ENCODE measurements around the gene GPR137.

The GPR137 gene

GRCh38 chr11:64249563-64250414 is 35.9 kb upstream of the GPR137 start:
- no peak for FAIRE-seq

DNA sequence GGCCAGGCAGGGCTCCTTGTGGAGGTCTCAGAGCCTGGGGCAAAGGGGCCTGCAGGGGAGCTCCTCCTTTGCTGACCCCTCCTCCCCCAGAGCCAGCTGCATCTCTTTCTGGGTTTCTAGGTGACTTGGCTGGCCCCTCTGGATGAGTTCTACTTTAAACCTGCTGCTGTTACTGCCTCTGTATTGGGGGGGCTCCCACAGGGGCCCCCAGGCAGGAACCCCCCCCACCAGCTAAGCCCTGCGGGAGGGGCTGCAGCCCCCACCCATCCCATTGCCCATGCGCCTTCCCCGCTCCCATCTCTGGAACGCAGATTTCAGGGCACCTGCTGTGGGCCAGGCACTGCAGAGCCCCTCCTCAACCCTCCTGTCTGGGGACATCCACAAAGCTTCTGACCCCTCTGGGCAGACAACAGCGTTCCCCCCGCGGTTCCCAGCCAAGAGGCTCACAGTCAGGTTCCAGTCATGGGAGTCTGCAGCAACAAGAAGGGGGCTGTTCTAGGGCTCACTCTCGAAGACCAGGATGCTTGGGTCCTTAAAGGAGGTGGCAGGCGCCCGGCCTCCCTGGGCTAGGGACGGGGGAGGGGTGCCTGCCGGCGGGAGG is 35.1 kb upstream of the GPR137 start:
- FAIRE-seq, result no peak

DNA sequence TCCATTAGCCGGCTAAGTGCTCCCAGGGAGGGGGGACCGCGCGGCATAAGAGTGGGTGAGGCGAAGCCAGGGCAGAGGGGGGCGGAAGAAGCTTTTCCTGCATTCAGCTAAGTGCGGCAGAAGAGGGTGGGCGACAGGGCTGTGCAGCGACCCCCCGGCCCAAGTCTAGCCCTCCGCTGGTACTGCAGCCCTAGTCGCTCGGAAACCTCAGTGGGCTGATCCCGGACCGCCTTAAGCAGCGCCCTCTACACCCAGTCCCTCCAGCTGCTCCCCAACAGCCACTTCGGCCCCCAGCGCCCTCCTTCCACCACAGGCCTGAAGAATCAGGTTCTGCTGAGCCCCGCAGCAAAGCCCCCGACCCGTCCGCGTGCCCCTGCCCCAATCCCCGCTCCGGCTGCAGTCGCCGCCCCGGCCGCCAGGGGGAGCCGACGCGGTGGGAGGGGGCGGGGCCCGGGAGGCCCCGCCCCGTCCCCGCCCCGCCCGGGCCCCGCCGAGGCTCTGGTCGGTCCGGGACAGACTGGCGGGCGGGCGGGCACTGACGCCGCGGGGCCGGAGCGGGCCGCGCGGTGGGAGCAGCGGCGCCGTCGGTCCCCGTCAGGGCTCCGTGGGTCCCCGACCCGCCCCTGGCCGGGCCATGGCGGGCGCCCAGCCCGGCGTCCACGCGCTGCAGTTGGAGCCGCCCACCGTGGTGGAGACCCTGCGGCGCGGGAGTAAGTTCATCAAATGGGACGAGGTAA is 34.5 kb upstream of the GPR137 start, which contains the start of gene PLCB3:
Gene PLCB3 (plus strand): TSS at position 515 of the 737 bp plus-strand sequence. CDS start 120 bp downstream, at position 635.
- FAIRE-seq, result no peak

DNA sequence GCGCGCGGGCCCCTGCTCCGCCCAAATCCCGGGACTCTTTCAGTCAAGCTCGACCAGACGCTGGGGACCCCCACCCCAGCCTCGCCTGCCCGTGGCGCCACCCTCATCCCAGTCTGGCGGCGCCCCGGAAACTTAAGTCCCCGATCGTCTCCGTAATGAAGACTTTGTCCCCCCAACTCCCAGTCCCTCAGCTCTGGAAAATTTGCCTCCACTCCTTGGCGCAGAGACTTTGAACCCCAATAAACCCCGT is 34.0 kb upstream of the GPR137 start:
- FAIRE-seq, result no peak

DNA sequence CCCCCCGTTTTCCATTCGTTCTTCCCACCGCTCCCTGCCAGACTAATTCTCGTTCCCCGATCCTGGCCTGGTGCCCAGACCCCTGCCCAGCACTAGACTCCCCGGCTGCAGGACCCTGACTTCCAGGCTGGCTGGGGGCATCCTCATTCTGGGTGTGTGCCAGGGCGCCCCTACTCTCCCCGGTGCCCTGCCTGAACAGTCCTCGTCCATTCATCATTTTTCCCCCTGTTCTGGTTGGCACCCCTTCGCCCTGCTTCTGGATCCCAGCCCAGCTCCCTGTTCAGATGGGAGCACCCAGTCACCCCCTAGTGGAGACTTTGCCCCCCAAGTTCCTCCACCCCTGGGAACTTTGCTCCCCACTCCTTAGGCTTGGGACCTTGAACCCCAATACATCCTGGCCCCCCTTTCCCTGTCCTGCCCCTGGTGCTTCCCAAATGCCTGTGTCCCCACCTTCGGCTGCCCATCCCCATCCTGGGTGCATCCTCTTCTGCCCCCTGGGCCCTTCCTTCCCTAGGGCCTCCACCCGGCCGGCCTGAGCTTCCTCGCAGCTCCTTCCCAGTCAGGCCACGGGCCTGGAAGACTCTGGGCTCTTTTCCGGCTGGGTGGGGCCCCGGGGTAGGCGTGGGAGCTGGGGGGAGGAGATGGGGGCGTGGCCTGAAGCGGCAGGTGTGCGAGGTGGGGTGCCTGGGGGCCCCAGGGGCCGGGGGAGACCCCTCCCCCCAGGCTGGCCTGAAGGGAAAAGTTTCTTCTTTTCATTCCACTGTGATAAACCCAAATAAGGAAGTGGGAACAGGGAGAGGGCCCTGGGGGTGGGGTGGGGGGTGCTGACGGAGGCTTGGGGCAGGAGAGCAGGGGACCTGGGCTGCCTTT is 33.4 kb upstream of the GPR137 start:
- no peak for FAIRE-seq

GRCh38 chr11:64253043-64253442 is 32.6 kb upstream of the GPR137 start:
- FAIRE-seq, result no peak

- FAIRE-seq, result no peak
Observed at GRCh38 chr11:64253481-64253880, 32.2 kb upstream of the GPR137 start.

DNA sequence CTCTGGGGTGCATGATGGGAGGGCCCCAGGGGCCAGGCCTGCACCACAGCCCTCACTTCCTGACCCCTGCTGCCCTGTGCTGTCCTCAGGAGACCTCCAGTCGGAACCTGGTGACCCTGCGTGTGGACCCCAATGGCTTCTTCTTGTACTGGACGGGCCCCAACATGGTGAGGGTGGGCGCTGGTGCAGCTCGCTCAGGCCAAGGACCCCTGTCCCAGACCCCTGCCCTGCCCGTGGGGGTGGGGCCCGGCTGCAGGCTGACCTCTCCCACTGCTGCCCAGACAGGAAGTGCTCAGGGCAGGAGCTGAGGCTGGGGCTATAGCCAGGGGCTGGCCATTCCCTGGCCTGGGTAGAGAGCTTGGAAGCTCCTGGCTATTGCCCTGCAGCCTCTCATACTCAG is 31.3 kb upstream of the GPR137 start:
- FAIRE-seq, result no peak

- no peak for FAIRE-seq
Observed at GRCh38 chr11:64255135-64256128, 30.2 kb upstream of the GPR137 start.

GRCh38 chr11:64256300-64256699 is 29.3 kb upstream of the GPR137 start:
- no peak for FAIRE-seq

GRCh38 chr11:64258356-64258755 is 27.3 kb upstream of the GPR137 start:
- FAIRE-seq, result no peak

DNA sequence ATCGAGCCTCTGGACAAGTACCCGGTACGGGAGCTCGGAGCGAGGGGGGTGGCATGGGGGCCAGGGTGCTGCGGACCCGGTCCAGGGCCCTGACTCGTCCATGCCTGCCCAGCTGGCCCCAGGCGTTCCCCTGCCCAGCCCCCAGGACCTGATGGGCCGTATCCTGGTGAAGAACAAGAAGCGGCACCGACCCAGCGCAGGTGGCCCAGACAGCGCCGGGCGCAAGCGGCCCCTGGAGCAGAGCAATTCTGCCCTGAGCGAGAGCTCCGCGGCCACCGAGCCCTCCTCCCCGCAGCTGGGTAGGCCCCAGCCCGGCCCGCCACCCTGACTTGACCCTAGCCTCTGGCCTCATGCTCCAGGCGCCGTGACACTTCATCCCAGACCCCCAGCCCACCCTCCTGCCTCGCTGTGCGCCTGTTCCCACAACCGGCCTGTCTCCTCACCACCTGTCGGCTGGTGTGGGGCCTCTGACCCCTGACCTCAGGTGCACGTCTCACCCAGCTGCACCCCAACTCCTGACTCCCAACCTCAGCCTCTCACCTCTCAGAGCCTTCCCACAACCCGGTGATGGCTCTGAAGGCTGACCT is 26.6 kb upstream of the GPR137 start:
- FAIRE-seq, result no peak

DNA sequence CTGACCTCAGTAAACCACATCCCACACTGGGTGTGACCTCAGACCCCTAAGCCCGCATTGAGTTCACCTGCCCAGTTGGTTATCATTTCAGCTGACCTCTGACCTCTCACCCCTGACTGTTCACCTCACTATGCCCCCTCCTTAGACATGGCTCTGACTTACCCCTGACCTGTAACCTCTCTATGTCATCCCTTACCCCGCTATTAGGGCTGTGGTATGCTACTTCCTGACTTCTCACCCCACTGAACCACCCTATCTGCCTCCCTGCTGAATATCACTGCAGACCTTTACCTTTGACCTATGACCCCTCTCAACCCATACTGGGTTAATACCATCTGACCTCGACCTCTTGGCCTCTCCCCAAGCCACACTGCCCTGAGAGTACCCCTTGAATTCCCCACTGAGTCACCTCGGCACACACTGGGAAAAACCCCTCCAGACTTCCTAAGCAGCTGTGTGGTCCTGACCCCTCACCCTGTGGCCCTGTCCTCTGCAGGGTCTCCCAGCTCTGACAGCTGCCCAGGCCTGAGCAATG is 26.0 kb upstream of the GPR137 start:
- no peak for FAIRE-seq

DNA sequence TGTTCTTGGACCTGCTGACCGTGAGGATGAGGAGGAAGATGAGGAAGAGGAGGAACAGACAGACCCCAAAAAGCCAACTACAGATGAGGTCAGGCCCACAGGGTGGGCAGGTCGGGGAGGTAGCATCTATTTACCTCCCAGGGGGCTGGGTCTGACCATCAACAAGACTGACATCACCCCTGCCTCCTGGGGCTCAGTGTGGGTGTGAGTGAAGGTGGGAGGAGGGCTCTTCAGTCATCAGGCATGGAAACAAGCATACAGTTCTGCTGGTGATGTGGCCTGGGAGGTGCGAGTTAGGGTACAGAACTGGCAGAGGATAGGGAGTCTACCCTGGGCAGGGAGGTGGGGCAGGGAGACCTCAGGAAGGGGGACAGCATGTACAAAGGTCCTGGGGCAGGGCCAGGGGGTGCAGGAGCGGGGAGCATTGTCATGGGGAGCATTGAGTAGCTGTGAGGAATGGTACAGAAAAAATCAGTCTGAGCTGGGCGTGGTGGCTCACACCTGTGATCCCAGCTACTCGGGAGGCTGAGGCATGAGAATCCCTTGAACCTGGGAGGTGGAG is 25.4 kb upstream of the GPR137 start:
- no peak for FAIRE-seq

- FAIRE-seq, result no peak
Observed at GRCh38 chr11:64261556-64262080, 24.0 kb upstream of the GPR137 start.

GRCh38 chr11:64262271-64263002 is 23.2 kb upstream of the GPR137 start:
- FAIRE-seq, result no peak

- no peak for FAIRE-seq
Observed at GRCh38 chr11:64263021-64263946, 22.4 kb upstream of the GPR137 start.

DNA sequence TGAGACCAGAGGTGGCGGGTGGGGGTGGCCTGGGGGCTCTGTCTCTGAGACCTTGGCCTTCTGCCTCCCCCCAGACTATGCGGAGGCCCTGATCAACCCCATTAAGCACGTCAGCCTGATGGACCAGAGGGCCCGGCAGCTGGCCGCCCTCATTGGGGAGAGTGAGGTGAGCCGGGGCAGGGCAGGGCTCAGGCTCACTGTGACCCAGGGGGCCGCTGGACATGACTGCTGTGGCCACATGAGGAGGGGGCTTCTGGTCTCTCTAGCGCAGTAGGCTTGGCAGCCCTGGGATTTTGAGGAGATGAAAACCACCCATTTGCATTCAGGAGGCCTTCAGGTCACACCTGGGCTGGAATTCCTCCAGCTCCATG is 21.7 kb upstream of the GPR137 start:
- no peak for FAIRE-seq

Data from colon (tissue), 2 donors.